CD14-positive monocyte (primary cell): ENCODE measurements around the gene CREG2. TPM values are rescaled to one million over a fixed set of nuclear protein-coding genes. Genes with fewer than 3 reads are reported as not detected.

Experiments used
- DNase-seq, 3 donors: peaks; one replicate each; pipeline ENCODE4 v3.0.0-alpha.2; 2011 to 2022
- H2AFZ ChIP-seq: 2 replicates; pipeline ENCODE4 v1.6.0; 2012; ENCODE audit warnings: mild to moderate bottlenecking, low read depth, low read length, inconsistent platforms; ENCODE audit not compliant: insufficient read depth, poor library complexity, severe bottlenecking
- H3K27ac ChIP-seq, 2 donors: 1 replicate in 1 of 2; 2 replicates in 1 of 2; pipeline ENCODE4 v1.5.1; 2012 to 2013; ENCODE audit warnings: low read length in 2 of 2, control low read depth in 1 of 2, inconsistent platforms in 1 of 2, low read depth in 1 of 2, mild to moderate bottlenecking in 1 of 2
- H3K27me3 ChIP-seq, 2 donors: one replicate each; pipeline versions ENCODE4 v1.6.0 to v1.6.1; 2011 to 2013; ENCODE audit warnings: low read length in 2 of 2; ENCODE audit not compliant: control insufficient read depth in 2 of 2, insufficient read depth in 2 of 2
- H3K36me3 ChIP-seq, 2 donors: replicated peaks in 1 of 2; 1 replicate in 1 of 2; 2 replicates in 1 of 2; pipeline versions ENCODE4 v1.5.1 to v1.6.1; 2012 to 2013; ENCODE audit warnings: low read length in 2 of 2, control low read depth in 1 of 2, inconsistent platforms in 1 of 2, mild to moderate bottlenecking in 1 of 2; ENCODE audit not compliant: insufficient read depth in 2 of 2, control insufficient read depth in 1 of 2
- H3K4me1 ChIP-seq, 2 donors: 1 replicate in 1 of 2; 2 replicates in 1 of 2; pipeline versions ENCODE4 v1.5.1 to v1.6.1; 2012 to 2013; ENCODE audit warnings: low read length in 2 of 2, control low read depth in 1 of 2, inconsistent platforms in 1 of 2, mild to moderate bottlenecking in 1 of 2, moderate library complexity in 1 of 2; ENCODE audit not compliant: insufficient read depth in 2 of 2, control insufficient read depth in 1 of 2
- H3K4me2 ChIP-seq: replicated peaks from 2 replicates; pipeline ENCODE3; 2012; ENCODE audit warnings: low read length, moderate library complexity, mild to moderate bottlenecking; ENCODE audit not compliant: poor library complexity, severe bottlenecking; ENCODE audit errors: extremely low read depth
- H3K4me3 ChIP-seq, 3 experiments: fragments of 200-600 bp in 1 of 3; sonication (generic) in 1 of 3; replicated peaks in 1 of 3; 1 replicate in 2 of 3; 2 replicates in 1 of 3; pipeline ENCODE4 v1.5.1; 2011 to 2013; ENCODE audit warnings: low read length in 3 of 3, mild to moderate bottlenecking in 3 of 3, control low read depth in 2 of 3, low read depth in 2 of 3, inconsistent platforms in 1 of 3, moderate library complexity in 1 of 3
- H3K79me2 ChIP-seq: 2 replicates; pipeline ENCODE4 v1.6.0; 2012; ENCODE audit warnings: mild to moderate bottlenecking, control low read depth, inconsistent platforms, low read length, moderate library complexity; ENCODE audit not compliant: insufficient read depth
- H3K9ac ChIP-seq: 2 replicates; pipeline ENCODE4 v1.6.0; 2017; ENCODE audit warnings: low read length, mild to moderate bottlenecking; ENCODE audit not compliant: insufficient read depth, poor library complexity, severe bottlenecking
- H3K9me3 ChIP-seq, 2 donors: replicated peaks in 1 of 2; 1 replicate in 1 of 2; 2 replicates in 1 of 2; pipeline versions ENCODE4 v1.5.1 to v1.6.1; 2012 to 2013; ENCODE audit warnings: low read length in 2 of 2, control low read depth in 1 of 2; ENCODE audit not compliant: control insufficient read depth in 1 of 2, insufficient read depth in 1 of 2
- H4K20me1 ChIP-seq: 2 replicates; pipeline ENCODE4 v1.6.0; 2012; ENCODE audit warnings: mild to moderate bottlenecking, low read length, control low read depth, moderate library complexity; ENCODE audit not compliant: insufficient read depth
- H3K27ac Mint-ChIP-seq, 7 donors: one replicate each; pipeline ENCODE4 v1.8.0; 2020; ENCODE audit warnings: mild to moderate bottlenecking in 7 of 7, mixed read lengths in 7 of 7, moderate library complexity in 6 of 7, inconsistent platforms in 2 of 7
- H3K27me3 Mint-ChIP-seq, 3 donors: one replicate each; pipeline ENCODE4 v1.8.0; 2021 to 2022; ENCODE audit warnings: low read depth in 3 of 3, mild to moderate bottlenecking in 3 of 3, mixed read lengths in 3 of 3, moderate library complexity in 3 of 3, inconsistent platforms in 1 of 3
- H3K36me3 Mint-ChIP-seq, 2 donors: one replicate each; pipeline ENCODE4 v1.8.0; 2020; ENCODE audit warnings: mixed read lengths in 2 of 2, inconsistent platforms in 1 of 2, mild to moderate bottlenecking in 1 of 2
- H3K4me1 Mint-ChIP-seq: one replicate; pipeline ENCODE4 v1.8.0; 2020; ENCODE audit warnings: mild to moderate bottlenecking, mixed read lengths
- H3K4me3 Mint-ChIP-seq, 2 donors: one replicate each; pipeline ENCODE4 v1.8.0; 2020; ENCODE audit warnings: mild to moderate bottlenecking in 2 of 2, mixed read lengths in 2 of 2, moderate library complexity in 1 of 2
- H3K9me3 Mint-ChIP-seq, 7 donors: one replicate each; pipeline ENCODE4 v1.8.0; 2020 to 2022; ENCODE audit warnings: mixed read lengths in 7 of 7, mild to moderate bottlenecking in 6 of 7, moderate library complexity in 6 of 7, inconsistent platforms in 2 of 7
- CTCF ChIP-seq: fragments of 200-600 bp; IDR thresholded peaks from one replicate; pipeline ENCODE4 v1.8.0; 2022; ENCODE audit warnings: antibody characterized with exemption, mild to moderate bottlenecking
- WGBS: methylation state at CpG from one replicate; pipeline ENCODE4 v1.1.5; 2013; ENCODE audit warnings: missing lambda C conversion rate; ENCODE audit not compliant: insufficient coverage; 5-methylcytosine and 5-hydroxymethylcytosine counted together
- intact Hi-C, 2 donors: fragments of 100-400 bp; cut with micrococcal nuclease; formaldehyde crosslinking; loops; one replicate each; pipeline versions ENCODE4 v1.15.0 to v1.15.1; 2023
- polyA plus RNA-seq, 3 donors: library from polyadenylated mRNA; depleted of rRNA in 1 of 3; unstranded in 2 of 3; stranded (reverse) in 1 of 3; fragments of 300-500 nt in 2 of 3; fragments of >200 nt in 1 of 3; fragmentation: Illumina TruSeq in 2 of 3; gene quantifications; 1 replicate in 2 of 3; 2 replicates in 1 of 3; pipeline ENCODE4 v1.2.3, GENCODE V29; 2012 to 2021

The CREG2 gene
- polyA plus RNA-seq, 3 donors = not detected

DNA sequence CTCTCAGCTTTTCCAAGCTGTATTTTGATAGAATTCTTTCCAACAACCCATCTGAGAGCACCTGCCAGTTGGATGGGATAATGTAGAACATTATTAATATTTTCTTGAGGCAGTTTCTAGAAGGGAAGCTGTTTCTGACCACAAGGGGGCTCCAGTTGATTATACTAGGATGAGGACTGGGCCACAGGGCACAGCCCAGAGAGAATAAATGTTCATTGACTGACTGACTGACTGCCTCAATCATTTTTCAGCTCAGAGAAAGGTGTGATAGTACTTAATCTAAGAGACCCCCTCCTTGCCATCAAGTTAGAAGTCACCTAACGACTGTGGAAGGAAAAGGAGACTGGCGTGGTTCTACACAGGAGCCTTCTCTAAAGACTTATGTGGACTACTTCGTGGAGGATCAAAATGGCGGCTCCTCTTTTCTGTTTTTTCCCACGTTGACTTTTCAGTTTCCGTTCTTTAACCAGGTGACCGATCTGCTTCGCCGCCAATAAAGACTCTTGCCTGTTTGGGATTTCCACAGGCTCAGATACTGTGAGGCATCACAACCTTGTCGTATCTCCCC lies 31.9 kb upstream of the CREG2 start:
- Mint-ChIP-seq H3K27me3 (peaks cover 0 to 1% (median 0%) of the 10 kb centered on the region in 3 donors), H3K27ac (peak overlapping the region in 1 of 7 donors; percentile 44), H3K4me1 (peaks cover 12% of the 10 kb centered on the region), H3K9me3 (peaks cover 6 to 12% (median 9%) of the 10 kb centered on the region in 7 donors), H3K36me3 (peaks cover 11 to 17% of the 10 kb centered on the region in 2 donors), H3K4me3 (no peak overlapping the region)
- no peak overlapping the region for H2AFZ ChIP-seq
- peak; percentile 79 for TF ChIP-seq CTCF
- H3K4me2 ChIP-seq = no peak overlapping the region
- H4K20me1 ChIP-seq = no peaks in the 10 kb centered on the region
- peak; percentile 51 to 73 (median 72) for DNase-seq
- 91% methylated on average over 10 of the region's 10 CpGs for WGBS
- no peak overlapping the region for H3K27ac ChIP-seq
- H3K9ac ChIP-seq = no peak overlapping the region
- no peaks in the 10 kb centered on the region for H3K36me3 ChIP-seq
- no peak overlapping the region for H3K4me3 ChIP-seq
- H3K4me1 ChIP-seq = peaks cover 9 to 10% of the 10 kb centered on the region in 2 donors
- intact Hi-C loops = loop anchor here (2.0 kb wide), 2 partner anchors 412 to 414 kb away; no protein-coding TSS in a partner anchor
- no peaks in the 10 kb centered on the region for H3K79me2 ChIP-seq
- peaks cover 0 to 6% of the 10 kb centered on the region in 2 donors for H3K9me3 ChIP-seq
- H3K27me3 ChIP-seq = no peaks in the 10 kb centered on the region

DNA sequence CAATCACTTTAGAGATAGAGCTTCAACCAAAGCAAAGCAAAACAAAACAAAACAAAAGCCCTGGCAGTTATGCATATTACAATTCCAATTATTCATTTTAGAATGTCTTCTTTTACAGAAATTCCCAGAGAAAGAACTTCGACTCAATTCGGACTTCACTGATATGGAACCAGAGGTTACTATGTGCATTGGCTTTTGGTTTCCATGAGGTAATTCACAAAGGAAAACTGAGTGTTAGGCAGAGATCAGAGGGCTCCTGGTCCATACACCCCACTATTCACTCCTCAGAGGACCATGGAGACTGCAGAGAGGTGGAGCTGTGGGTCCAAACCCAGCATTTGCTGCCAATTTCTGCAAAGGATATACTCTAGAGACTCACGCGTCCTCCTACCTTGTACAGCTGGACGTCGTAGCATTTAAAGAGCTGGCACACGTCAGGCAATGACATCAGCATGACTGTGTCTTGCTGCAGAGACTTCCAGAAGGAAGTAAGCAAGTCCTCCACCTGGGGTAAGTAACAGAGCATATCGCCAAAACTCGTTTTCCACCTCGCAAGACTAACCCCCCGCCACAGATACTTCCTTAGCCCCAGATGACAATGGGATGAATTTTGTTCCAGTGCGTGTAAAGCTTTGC lies 31.3 kb upstream of the CREG2 start:
- Histone ChIP-seq H3K9me3 (peaks cover 0 to 6% of the 10 kb centered on the region in 2 donors), H3K4me1 (peaks cover 9 to 10% of the 10 kb centered on the region in 2 donors), H3K4me3 (no peak overlapping the region), H3K79me2 (no peaks in the 10 kb centered on the region), H3K36me3 (no peaks in the 10 kb centered on the region), H3K9ac (no peak overlapping the region), H3K27ac (no peak overlapping the region), H4K20me1 (no peaks in the 10 kb centered on the region), H3K4me2 (no peak overlapping the region), H3K27me3 (no peaks in the 10 kb centered on the region), H2AFZ (no peak overlapping the region)
- H3K27me3 Mint-ChIP-seq = peaks cover 0 to 1% (median 0%) of the 10 kb centered on the region in 3 donors
- no peak for TF ChIP-seq CTCF
- intact Hi-C loops = loop anchor here (2.0 kb wide), 2 partner anchors 412 to 414 kb away; no protein-coding TSS in a partner anchor
- H3K4me3 Mint-ChIP-seq = no peak overlapping the region
- H3K27ac Mint-ChIP-seq = peak overlapping the region in 1 of 7 donors; percentile 44
- peaks cover 12% of the 10 kb centered on the region for H3K4me1 Mint-ChIP-seq
- 93% methylated on average over 8 of the region's 12 CpGs for WGBS
- peaks cover 11 to 17% of the 10 kb centered on the region in 2 donors for H3K36me3 Mint-ChIP-seq
- no peak for DNase-seq
- peaks cover 6 to 12% (median 9%) of the 10 kb centered on the region in 7 donors for H3K9me3 Mint-ChIP-seq
